Glomerular visceral epithelial cell (primary cell): ENCODE measurements around the gene EIPR1.
"Not testable (repeated sequence)": the region's sequence is repeated elsewhere in the genome, so short reads cannot be mapped to it uniquely, and the experiment has no call there.

Source experiments
- DNase-seq: peaks from one replicate; pipeline ENCODE4 v3.0.0-alpha.2; 2016; ENCODE audit errors: extremely low spot score

Gene EIPR1

DNA sequence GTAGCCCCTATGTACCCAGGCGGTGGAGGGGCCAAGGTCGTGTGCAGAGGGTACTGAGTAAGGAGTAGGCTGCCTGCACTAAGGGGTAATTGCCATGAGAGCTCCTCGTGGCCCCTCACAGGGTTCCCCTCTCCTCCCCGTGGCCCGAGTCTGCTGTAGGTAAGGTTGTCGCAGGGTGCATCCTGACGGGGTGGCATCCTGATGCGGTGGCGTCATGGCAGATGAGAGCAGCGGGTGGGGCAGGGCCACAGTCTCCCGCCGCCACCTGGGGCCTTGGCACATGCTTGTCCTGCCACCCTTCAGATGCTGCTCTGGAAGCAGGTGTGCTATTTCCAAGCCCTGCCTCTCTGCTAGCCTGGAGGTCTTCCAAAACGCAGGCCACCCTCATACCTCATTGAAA is 89.7 kb downstream of the EIPR1 start:
- no peak for DNase-seq

DNA sequence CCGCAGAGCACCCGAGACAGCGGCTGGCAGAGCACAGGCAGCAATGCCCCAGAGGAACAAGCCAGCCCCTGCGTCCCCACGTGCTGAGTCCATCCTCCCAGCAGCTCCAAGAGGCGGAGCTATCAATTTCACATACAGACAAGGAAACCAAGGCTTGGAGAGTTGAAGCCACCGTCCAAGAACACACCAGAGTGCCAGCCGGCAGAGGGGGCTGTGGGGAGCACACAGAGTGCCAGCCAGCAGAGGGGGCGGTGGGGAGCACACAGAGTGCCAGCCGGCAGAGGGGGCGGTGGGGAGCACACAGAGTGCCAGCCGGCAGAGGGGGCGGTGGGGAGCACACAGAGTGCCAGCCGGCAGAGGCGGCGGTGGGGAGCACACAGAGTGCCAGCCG is 91.0 kb downstream of the EIPR1 start:
- not testable (repeated sequence) for DNase-seq

DNA sequence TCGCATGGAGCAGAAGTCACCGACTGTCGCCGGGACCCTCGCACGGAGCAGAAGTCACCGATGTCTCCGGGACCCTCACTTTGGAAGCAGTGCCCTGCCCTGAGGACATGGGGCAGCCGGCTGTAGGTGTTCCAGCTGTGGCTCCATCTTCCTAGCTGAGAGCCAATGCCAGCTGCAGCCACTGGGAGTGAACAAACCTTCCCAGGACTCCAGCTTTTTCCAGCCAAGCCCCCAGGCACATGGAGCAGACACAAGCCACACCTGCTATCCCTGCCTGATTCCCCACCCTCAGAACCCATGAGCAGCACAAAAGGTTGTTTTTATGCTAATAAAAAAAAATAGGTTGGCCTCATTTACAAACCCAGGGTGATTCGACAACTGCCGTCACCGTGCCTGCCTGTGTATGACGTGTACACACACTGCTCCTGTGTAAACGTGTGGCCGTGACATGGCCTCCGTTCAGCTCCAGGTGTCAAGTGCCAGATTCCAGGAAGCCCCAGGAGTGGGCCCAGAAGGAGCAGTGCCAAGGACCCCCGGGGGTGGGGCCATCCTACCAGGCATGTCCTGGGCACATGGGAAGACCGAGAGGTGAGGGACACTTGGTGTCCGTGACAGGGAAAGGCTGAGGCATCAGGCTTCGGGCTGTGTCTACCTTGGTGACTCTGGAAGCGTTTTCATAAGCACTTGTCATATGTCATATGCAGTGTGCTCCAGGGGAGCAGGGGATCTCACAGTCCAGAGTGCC is 91.5 kb downstream of the EIPR1 start:
- DNase-seq, result no peak

DNA sequence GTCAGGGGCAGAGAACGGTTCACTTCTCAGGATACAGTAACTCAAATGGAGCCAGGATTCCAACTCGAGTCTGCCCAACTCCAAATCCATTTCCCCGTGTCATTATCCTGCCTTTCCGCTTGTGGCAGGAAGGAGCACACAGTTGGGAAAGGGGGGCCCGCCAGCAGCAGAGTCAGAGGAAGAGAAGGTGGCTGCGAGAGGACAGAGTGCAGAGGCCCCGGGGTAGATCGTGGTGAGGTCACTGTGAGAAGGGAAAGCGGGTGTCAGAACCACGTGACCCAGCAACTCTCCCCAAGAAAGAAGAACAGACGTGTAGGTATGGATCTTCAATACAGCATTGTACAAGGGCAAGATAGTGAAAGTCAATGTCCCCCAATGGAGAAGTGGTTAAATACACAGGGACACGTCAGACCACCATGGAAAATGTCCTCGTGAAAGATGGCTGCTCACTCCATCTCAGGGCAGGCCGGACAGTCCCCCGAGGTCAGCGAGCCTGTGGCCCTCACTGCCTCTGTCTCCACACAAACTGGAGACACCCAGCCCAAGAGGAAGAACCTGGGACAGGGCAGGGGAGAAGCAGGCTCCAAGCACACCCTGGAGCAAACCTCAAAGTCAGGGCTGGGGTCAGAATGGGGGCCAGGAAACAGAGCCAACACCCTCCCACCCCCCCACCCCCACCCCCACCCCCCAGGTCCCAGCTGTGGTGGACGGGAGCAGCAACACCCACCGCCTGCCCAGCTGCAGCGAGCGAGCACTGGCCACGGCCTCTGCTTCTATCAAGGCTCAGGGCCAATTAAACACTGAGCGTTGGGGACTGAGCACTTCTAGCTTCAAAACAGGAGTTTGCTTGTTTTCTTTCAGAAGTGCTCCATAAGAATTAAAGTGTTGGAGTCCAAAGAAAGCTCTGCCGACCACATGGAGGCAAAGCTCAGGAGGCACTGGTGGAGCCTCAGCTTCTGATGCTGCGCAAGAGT is 92.7 kb downstream of the EIPR1 start:
- DNase-seq, result no peak

DNA sequence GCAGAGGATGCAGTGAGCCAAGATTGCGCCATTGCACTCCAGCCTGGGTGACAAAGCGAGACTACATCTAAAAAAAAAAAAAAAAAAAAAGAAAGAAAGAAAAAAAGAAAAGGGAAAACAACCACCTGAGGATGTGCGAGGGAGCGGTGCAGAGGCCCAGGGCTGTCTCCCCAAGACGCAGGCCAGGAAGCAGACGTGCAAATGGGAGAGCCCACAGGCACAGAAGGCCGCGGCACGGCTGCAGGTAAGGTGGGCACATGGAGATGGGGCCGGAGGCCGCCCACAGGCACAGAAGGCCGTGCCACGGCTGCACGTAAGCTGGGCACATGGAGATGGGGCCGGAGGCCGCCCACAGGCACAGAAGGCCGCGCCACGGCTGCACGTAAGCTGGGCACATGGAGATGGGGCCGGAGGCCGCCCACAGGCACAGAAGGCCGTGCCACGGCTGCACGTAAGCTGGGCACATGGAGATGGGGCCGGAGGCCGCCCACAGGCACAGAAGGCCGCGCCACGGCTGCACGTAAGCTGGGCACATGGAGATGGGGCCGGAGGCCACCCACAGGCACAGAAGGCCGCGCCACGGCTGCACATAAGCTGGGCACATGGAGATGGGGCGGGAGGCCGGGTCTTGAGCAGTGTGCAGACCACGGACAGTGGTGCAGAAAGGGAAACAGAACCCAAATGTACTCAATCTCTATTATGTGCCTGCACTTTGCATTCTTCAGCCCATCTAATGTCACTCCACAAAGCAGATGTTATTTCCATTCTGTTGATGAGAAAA is 93.6 kb downstream of the EIPR1 start:
- DNase-seq, result not testable (repeated sequence)

DNA sequence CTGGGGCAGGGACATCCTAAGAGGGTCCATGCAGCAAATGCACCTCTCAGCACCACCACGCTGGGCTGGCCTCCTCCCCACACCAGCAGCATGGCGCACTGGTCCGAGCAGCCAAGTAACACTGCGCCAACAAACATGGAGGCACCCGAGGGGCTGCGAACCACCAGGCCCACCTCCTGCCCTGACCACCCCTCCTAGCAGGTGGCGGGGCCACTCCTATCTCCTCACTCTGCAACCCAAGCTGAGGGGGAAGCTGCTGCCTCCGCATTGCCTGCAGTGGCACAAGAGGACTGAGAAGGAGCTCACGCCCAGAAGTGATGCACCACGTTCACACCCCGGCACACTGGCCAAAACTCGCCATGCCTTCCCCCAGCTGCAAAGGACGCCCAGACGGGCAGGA is 94.4 kb downstream of the EIPR1 start:
- no peak for DNase-seq

DNA sequence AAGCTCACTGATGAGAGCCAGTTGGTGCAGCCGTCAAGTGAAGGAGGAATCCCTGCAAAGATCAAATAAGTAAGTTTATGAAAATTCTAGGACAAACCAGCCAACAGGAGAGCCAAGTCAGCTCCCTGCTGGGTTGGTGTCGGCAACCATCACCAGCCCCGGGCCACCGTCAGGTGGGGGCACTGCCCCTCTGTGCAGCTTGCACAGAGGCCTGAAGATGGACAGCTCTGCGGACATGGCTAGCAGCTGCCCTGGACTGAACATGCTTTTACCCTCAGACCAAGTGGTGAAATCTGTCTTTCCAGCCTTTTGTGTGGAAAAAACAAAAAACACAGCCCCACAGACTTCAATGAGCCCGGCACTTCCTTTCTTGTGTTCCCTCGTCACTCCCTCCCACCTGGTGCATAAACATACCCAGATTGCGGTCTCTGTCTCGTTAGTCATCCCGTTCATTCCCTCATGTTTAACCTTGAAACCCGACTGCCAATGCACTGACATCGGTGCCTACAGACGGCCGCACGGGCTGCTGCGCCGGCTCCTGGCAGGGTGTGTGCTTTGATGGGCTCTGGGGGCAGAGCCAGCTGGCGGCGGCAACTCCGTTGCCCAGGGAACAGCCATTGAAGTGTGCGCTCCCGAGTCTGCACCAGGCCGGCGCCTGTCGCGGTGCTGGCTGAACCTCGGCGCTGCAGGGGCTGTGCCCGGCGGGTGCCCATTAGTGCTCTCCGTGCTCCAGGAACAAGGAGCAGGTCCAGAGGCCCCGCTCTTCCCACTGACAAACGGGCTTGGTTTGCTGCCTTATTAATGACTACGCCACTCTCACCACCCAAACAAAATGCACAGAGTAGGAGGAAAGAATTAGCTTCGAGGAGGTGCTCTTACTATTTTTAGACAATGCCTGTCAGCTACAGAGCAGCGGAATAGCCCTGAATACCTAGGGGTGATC is 95.3 kb downstream of the EIPR1 start:
- DNase-seq, result peak; percentile 93

DNA sequence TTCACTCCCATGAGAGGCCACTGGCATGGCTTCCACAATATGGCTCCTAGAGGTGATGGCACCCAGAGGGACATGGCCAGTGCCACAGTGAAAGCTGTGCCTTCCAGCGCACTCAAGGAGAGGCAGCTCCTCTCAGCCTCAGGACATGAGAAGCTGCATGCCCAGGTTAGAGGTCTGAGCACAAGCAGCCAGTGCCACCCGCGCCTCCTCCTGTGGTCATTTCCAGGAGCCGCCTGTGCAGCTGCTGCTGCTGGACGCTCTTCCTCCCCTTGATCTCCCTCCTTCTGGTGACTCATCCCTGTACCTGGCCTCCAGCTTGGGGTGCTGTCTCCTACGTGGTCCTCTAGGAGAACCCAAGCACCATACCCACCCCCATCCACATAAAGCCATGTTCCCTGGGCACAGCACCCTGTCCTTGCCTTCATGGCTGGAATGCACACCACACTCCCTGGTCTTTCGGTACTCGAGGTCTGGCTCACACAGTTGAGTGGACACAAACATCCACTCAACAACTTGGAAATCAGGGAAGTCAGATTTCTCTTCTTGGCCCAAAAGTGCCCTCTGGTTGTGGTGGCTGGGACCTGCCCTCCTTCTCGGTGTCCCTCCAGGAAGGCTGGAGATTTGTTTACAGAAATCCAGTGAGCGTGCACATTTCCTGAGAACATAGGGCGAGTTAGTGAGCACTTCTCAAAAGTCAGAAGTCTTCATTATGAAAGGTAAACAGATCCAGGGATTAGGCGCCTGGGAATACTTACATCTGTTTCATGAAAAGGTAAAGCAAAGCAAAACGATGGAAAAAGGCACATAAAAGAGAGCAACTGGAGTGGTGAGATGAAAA is 96.7 kb downstream of the EIPR1 start:
- DNase-seq, result peak; percentile 15

DNA sequence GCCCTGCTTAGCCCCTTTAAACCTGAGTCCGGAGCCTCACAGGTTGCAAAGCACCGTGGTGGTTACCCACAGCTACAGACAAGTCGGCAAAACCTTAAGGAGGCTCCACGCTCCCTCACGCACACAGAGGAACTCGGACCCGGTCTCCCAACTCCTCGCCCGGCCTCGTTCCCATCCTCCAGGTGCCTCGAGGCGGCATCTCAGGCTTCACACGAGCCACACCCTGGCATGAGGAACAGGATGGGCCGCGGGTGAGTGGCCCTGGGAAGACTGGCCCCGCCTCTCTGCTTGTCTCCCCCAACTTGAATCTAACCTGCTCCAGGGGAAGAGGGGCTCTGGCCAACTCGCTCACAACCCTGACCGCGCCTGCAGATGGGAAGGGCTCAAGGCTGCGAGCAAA is 97.4 kb downstream of the EIPR1 start:
- no peak for DNase-seq

DNA sequence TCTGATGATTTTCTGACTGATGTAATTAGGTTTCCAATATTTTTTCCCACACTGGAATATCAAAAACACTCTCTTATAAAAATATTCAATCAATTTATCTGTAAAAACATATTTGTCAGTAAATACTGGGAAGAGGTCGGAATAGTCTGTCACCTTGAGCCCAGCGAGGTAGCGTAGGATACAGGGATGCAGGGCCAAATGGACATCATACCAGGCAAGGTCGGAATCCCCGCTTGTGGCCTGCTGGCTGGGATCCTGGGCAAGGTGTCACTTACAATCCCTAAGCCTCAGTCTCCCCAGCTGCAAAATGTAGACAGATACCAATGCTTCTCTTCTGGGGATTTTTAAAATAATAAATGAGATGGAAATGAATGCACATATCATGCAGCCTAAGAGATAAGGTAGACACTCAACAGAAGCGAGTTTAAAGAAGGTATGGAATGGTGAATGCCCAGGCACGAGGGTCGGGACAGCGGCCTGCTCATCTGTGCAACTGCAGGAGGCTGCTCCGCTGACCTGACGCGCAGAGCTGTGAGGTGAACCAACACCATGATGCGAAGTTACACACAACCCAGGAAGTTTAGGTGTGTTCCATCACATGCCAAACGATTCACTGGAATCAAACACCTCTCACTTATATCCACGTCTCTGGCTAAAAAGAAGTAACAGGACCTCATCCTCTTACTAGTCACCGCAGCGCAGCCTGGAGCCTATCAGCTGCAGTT is 98.2 kb downstream of the EIPR1 start:
- no peak for DNase-seq

DNA sequence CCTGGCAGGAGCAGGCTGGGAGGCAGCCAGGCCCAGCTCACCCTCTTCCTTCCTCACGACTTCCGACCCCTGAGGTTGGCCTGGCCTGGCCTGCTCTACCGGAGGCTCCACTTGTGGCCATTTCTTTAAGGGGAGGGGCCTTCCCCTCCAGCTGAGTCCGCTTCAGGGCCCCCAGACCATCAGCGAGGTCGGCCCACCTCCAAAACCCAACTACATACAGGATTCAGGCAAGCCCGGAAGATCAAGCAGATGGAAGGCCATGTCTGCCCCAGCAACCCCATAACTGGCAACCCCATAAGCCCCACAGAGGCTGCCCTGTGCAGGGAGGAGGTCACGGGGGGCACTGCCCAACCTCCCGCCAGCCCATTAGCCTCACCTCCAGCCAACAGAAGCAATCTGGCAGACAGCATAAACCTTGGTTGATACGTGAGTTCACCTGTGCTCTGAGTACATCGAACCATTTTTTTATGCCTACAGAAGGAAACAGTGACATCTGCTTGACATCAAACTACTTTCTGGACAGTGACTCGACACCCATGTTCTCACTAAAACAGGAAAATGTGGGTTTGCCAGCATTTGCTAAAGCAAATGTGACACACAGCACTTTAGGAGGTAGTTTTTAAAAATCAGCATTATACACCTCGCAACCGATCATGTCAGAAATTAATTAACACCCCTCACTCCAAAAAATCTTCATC is 98.9 kb downstream of the EIPR1 start:
- no peak for DNase-seq

DNA sequence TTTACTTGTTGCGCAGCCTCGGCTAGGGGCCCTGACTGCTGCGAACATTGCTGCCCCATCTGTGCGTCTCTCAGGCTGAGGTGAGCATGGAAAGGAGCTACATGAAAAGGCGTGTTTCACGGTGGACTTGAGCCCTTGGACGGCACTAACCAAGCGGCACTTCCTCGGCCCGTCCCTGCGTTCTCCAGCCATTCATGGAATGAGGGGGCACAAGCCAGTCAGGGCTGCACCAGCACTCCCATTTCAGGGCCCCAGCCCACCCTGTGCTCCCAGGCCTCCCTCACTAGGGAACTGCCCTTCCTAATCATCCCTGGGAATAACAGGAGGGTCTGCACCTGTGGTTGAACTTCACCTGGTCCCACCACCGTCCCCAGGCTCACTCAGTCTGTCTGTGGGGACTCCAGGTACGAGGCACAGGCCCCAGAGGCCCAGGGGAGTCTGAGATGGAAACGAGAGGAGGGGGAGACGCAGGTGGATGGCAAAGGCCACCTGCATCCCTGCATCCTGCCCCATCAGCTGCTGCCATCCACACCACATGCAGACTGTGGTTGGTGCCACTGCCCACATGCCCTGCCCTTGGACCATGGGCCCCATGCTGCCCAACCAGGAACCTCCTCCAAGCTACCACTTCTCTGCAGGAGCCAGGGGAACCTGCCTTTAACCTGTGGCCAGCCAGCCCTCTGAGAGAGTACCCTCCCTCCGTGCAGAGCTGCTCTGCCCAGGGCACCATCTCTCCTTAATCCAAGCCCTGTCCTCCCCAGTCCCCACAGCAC is 99.7 kb downstream of the EIPR1 start:
- DNase-seq, result no peak

DNA sequence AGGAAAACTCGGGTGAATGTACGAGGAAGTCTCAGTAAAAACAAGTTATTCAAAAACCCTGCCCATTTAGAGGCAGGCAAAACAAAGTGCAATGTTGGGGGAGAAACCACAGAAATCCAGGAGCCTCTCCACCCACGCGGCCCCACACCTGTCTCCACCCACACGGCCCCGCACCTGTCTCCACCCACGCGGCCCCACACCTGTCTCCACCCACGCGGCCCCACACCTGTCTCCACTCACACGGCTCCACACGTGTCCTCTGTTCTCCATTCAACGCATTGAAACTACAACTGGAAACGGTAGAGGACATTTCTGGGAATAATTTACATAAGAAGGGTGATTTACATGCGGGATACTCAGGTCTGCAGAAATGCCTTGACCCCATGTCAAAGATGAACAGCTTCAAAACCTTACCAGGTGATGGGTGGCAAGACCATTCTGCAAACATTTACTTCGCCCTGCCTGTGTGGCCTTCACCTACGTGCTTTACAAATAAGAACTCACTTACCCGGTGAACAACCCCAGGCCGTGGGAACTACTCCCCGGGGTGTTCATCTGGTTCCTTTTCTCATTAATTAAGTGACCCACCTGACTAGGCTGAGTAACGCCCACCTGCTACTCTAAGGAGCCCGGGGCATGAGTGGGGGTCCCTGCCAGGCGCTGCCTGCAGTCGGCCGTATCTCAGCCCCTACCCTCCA is 100.4 kb downstream of the EIPR1 start:
- no peak for DNase-seq

DNA sequence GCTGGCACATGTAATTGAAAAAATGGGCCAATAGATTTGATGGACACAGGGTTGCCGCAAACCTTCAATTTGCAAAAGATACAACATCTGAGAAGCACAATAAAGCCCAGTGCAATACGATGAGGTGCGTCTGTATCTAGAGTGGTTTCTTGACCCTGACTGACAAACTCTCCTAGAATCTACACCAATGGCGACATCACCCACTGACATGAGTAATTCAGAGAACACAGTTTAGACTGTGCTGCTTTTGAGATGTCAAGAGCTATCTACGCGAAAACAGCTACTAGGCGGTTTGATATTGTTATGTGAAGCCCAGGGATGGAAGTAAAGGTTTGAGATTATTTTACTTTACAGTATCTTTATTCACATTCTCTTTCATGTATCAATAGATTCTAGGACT is 104.9 kb downstream of the EIPR1 start:
- no peak for DNase-seq

DNA sequence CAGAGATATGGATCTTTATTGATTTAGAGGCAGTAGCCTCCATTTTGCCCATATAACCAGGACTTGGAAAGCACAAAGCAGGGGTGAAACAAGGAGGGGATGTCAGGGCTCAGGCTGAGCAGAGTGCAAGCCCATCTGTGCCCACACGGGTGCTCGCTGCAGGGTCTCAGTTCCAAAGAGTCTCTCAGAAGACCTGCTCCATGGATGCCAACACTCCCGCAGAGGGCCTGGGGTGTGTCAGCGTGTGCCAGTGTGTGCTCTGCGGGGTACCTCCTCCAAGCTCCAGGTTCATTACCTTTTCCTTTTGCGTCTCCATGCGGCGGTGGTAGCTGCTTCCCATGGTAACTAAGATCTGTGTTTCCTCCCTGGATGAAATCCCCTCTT is 107.5 kb downstream of the EIPR1 start:
- no peak for DNase-seq

DNA sequence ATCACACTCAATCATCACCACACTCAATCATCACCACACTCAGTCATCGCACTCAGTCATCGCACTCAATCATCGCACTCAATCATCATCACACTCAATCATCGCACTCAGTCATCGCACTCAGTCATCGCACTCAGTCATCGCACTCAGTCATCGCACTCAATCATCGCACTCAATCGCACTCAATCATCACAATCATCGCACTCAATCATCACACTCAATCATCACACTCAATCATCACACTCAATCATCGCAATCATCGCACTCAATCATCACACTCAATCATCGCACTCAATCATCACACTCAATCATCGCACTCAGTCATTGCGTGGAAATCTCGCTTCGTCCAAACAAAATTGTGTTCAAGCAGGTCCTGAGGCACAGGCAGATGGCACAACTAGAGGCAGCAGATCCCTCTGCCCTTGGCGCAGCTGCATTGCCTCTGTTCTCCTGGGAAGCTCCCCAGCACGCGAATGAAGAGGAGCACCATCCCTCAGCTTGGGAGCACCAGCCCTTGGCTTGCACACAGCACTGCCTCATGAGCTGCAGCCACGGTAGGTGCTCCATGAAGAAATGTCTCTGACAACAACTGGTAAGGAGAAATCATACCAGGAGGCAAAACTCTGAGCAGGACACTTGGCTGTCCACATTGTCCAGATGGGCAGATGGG is 108.1 kb downstream of the EIPR1 start:
- no peak for DNase-seq

DNA sequence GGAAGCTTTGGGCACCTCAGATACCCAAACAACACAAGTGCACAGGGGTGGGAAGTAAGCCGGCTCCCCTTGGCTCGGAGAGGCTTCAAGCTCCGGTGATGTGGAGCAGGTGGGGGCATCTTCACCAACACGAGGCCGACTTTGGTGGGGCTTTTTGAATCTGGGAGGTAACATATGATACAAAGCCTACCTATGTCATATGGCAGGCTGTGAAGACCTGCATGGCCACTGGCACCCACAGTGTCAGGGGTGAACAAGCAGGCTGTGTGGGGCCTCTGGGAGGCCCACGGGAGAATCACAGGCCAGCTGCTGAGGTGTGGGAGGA is 109.0 kb downstream of the EIPR1 start:
- no peak for DNase-seq
